GM18511 (cell line): ENCODE measurements around the gene TTLL7.
A peak's percentile ranks its signal among the peaks of the same experiment; 100 is the strongest.
"Not testable (repeated sequence)": the region's sequence is repeated elsewhere in the genome, so short reads cannot be mapped to it uniquely, and the experiment has no call there.

Experiments
- ATAC-seq: cut with Tn5 transposase; IDR thresholded peaks from one replicate; pipeline ENCODE4 v1.9.1; 2021; ENCODE audit warnings: mild to moderate bottlenecking, moderate library complexity; ENCODE audit not compliant: unreplicated experiment

The TTLL7 gene

GRCh38 chr1:83934550-83934949 is 64.4 kb downstream of the TTLL7 start:
- no peak for ATAC-seq

- no peak for ATAC-seq
Measured at GRCh38 chr1:83932693-83933092, 66.2 kb downstream of the TTLL7 start.

- no peak for ATAC-seq
Measured at GRCh38 chr1:83932281-83932680, 66.7 kb downstream of the TTLL7 start.

- ATAC-seq: peak; percentile 91
Measured at GRCh38 chr1:83931658-83932253, 67.2 kb downstream of the TTLL7 start.

- no peak for ATAC-seq
Measured at GRCh38 chr1:83929184-83929583, 69.7 kb downstream of the TTLL7 start.

- ATAC-seq: no peak
Measured at GRCh38 chr1:83928396-83928795, 70.5 kb downstream of the TTLL7 start.

- ATAC-seq: no peak
Measured at GRCh38 chr1:83927701-83928100, 71.2 kb downstream of the TTLL7 start.

- ATAC-seq: no peak
Measured at GRCh38 chr1:83927061-83927460, 71.9 kb downstream of the TTLL7 start.

GRCh38 chr1:83923553-83923952 is 75.4 kb downstream of the TTLL7 start:
- no peak for ATAC-seq

GRCh38 chr1:83922431-83922830 is 76.5 kb downstream of the TTLL7 start:
- no peak for ATAC-seq

- no peak for ATAC-seq
Measured at GRCh38 chr1:83920320-83920719, 78.6 kb downstream of the TTLL7 start.

- no peak for ATAC-seq
Measured at GRCh38 chr1:83919872-83920271, 79.1 kb downstream of the TTLL7 start.

- no peak for ATAC-seq
Measured at GRCh38 chr1:83918688-83919285, 80.1 kb downstream of the TTLL7 start.

GRCh38 chr1:83917959-83918358 is 81.0 kb downstream of the TTLL7 start:
- ATAC-seq: no peak

- ATAC-seq: not testable (repeated sequence)
Measured at GRCh38 chr1:83916094-83916493, 82.8 kb downstream of the TTLL7 start.

- ATAC-seq: no peak
Measured at GRCh38 chr1:83912876-83913275, 86.1 kb downstream of the TTLL7 start.

GRCh38 chr1:83910461-83910860 is 88.5 kb downstream of the TTLL7 start:
- ATAC-seq: no peak

GRCh38 chr1:83909687-83910086 is 89.2 kb downstream of the TTLL7 start:
- no peak for ATAC-seq

GRCh38 chr1:83905315-83905907 is 93.5 kb downstream of the TTLL7 start:
- ATAC-seq: no peak

- no peak for ATAC-seq
Measured at GRCh38 chr1:83901547-83902155, 97.3 kb downstream of the TTLL7 start.

GRCh38 chr1:83900524-83900923 is 98.4 kb downstream of the TTLL7 start:
- no peak for ATAC-seq

- no peak for ATAC-seq
Measured at GRCh38 chr1:83897516-83897915, 101.4 kb downstream of the TTLL7 start.
